ENCODE measurements around the gene ATF6B.
"Not testable (repeated sequence)": the region's sequence is repeated elsewhere in the genome, so short reads cannot be mapped to it uniquely, and the experiment has no call there.

Gene ATF6B

DNA sequence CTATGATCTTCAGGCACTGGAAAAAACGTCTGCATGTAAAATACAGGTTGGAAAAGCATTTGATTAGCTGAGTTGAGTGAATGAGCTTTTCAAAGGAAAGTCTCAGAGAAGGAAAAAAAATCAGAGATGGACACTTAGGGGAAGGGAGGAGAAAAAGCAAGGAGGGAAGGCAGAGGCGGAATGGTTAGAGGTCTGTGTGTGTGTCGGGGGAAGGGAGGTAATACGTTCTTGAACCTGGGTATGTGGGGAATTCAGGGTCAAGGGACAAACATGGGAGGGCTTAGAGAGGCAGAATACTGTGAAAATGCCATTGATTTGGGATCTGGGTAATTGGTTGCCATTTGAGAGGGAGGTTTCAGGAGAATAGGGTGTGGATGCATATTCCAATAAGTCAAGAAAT, 18.6 kb upstream of the ATF6B start:
- H4K20me1 ChIP-seq (ENCODE audit: insufficient read depth, low read length): no peaks in the 10 kb centered on the region
- no peaks in the 10 kb centered on the region for H3K9me2 ChIP-seq (replicated peaks; ENCODE audit: insufficient read depth, low read length)
- DNase-seq: no peak
- no peaks in the 10 kb centered on the region for H3K9me3 ChIP-seq (replicated peaks; ENCODE audit: insufficient read depth, low read length)
- peaks cover 76% of the 10 kb centered on the region for H3K27me3 ChIP-seq (replicated peaks; ENCODE audit: insufficient read depth, low read length)
- H3K4me3 ChIP-seq (ENCODE audit: low read length): no peak overlapping the region
- no peaks in the 10 kb centered on the region for H3K79me2 ChIP-seq (ENCODE audit: low read length)
- no peak overlapping the region for H3K9ac ChIP-seq (ENCODE audit: low read length)
- H2AFZ ChIP-seq (ENCODE audit: low read length): no peak overlapping the region
- H3K36me3 ChIP-seq (replicated peaks; ENCODE audit: insufficient read depth, low read length): no peaks in the 10 kb centered on the region
- TF ChIP-seq CTCF (IDR thresholded peaks at IDR 0.05; ENCODE audit: low read length): no peak
- TF ChIP-seq EZH2 (optimal IDR thresholded peaks at IDR 0.05; ENCODE audit: low read depth, low read length): no peak
- no peak for TF ChIP-seq EZH2phosphoT487 (IDR thresholded peaks at IDR 0.05; ENCODE audit: low read length)
- no peak overlapping the region for H3K4me2 ChIP-seq (ENCODE audit: low read depth, low read length)
- no peaks in the 10 kb centered on the region for H3F3A ChIP-seq (ENCODE audit: insufficient read depth, low read length)
- no peak overlapping the region for H3K27ac ChIP-seq (ENCODE audit: low read length)
- H3K4me1 ChIP-seq (ENCODE audit: low read length): no peaks in the 10 kb centered on the region

- no peaks in the 10 kb centered on the region for H3K79me2 ChIP-seq (ENCODE audit: low read length)
- H3K36me3 ChIP-seq (replicated peaks; ENCODE audit: insufficient read depth, low read length): no peaks in the 10 kb centered on the region
- no peaks in the 10 kb centered on the region for H3K9me3 ChIP-seq (replicated peaks; ENCODE audit: insufficient read depth, low read length)
- no peaks in the 10 kb centered on the region for H4K20me1 ChIP-seq (ENCODE audit: insufficient read depth, low read length)
- TF ChIP-seq CTCF (IDR thresholded peaks at IDR 0.05; ENCODE audit: low read length): no peak
- TF ChIP-seq EZH2 (optimal IDR thresholded peaks at IDR 0.05; ENCODE audit: low read depth, low read length): no peak
- TF ChIP-seq EZH2phosphoT487 (IDR thresholded peaks at IDR 0.05; ENCODE audit: low read length): no peak
- no peak overlapping the region for H3K27ac ChIP-seq (ENCODE audit: low read length)
- H2AFZ ChIP-seq (ENCODE audit: low read length): no peak overlapping the region
- no peaks in the 10 kb centered on the region for H3F3A ChIP-seq (ENCODE audit: insufficient read depth, low read length)
- no peak overlapping the region for H3K4me3 ChIP-seq (ENCODE audit: low read length)
- peaks cover 74% of the 10 kb centered on the region for H3K27me3 ChIP-seq (replicated peaks; ENCODE audit: insufficient read depth, low read length)
- H3K4me2 ChIP-seq (ENCODE audit: low read depth, low read length): no peak overlapping the region
- no peaks in the 10 kb centered on the region for H3K4me1 ChIP-seq (ENCODE audit: low read length)
- H3K9me2 ChIP-seq (replicated peaks; ENCODE audit: insufficient read depth, low read length): no peaks in the 10 kb centered on the region
- DNase-seq: no peak
- no peak overlapping the region for H3K9ac ChIP-seq (ENCODE audit: low read length)
These were observed 18.2 kb upstream of the ATF6B start for GRCh38 chr6:32146287-32146686.

- H3K4me3 ChIP-seq (ENCODE audit: low read length); H3K9me2 ChIP-seq (replicated peaks; ENCODE audit: insufficient read depth, low read length); H3K9me3 ChIP-seq (replicated peaks; ENCODE audit: insufficient read depth, low read length); H3K79me2 ChIP-seq (ENCODE audit: low read length); H3K27ac ChIP-seq (ENCODE audit: low read length); H3K4me2 ChIP-seq (ENCODE audit: low read depth, low read length); H3K9ac ChIP-seq (ENCODE audit: low read length); H3K36me3 ChIP-seq (replicated peaks; ENCODE audit: insufficient read depth, low read length); H3K4me1 ChIP-seq (ENCODE audit: low read length); H4K20me1 ChIP-seq (ENCODE audit: insufficient read depth, low read length); DNase-seq; H3F3A ChIP-seq (ENCODE audit: insufficient read depth, low read length); H2AFZ ChIP-seq (ENCODE audit: low read length): not testable (repeated sequence)
- H3K27me3 ChIP-seq (replicated peaks; ENCODE audit: insufficient read depth, low read length): peaks cover 53% of the 10 kb centered on the region
These were observed 16.2 kb upstream of the ATF6B start for GRCh38 chr6:32144238-32144637.

- TF ChIP-seq EZH2 (optimal IDR thresholded peaks at IDR 0.05; ENCODE audit: low read depth, low read length) (no peak), EZH2phosphoT487 (IDR thresholded peaks at IDR 0.05; ENCODE audit: low read length) (no peak), CTCF (IDR thresholded peaks at IDR 0.05; ENCODE audit: low read length) (no peak)
- Histone ChIP-seq H3K4me2 (ENCODE audit: low read depth, low read length) (no peak overlapping the region), H3K9ac (ENCODE audit: low read length) (no peak overlapping the region), H3K4me1 (ENCODE audit: low read length) (no peaks in the 10 kb centered on the region), H3K9me3 (replicated peaks; ENCODE audit: insufficient read depth, low read length) (no peaks in the 10 kb centered on the region), H4K20me1 (ENCODE audit: insufficient read depth, low read length) (no peaks in the 10 kb centered on the region), H3K27me3 (replicated peaks; ENCODE audit: insufficient read depth, low read length) (peaks cover 24% of the 10 kb centered on the region), H3K36me3 (replicated peaks; ENCODE audit: insufficient read depth, low read length) (no peaks in the 10 kb centered on the region), H3F3A (ENCODE audit: insufficient read depth, low read length) (no peaks in the 10 kb centered on the region), H3K9me2 (replicated peaks; ENCODE audit: insufficient read depth, low read length) (no peaks in the 10 kb centered on the region), H3K79me2 (ENCODE audit: low read length) (no peaks in the 10 kb centered on the region), H3K27ac (ENCODE audit: low read length) (no peak overlapping the region), H3K4me3 (ENCODE audit: low read length) (no peak overlapping the region), H2AFZ (ENCODE audit: low read length) (no peak overlapping the region)
- no peak for DNase-seq
These were observed 12.5 kb upstream of the ATF6B start for GRCh38 chr6:32140420-32141046.

All from MM.1S (cell line).